ENCODE measurements around the gene ZNF341. TPM values are rescaled to one million over a fixed set of nuclear protein-coding genes. Genes with fewer than 3 reads are reported as not detected.
A peak's percentile ranks its signal among the peaks of the same experiment; 100 is the strongest.

The ZNF341 gene
- total and polyA plus RNA-seq, 9 of the 15 experiments (the other 6 are each of a cell fraction or from before 2014, with no cell fraction given) = 0.08 to 2.6 (median 1.0) TPM

GRCh38 chr20:33689973-33690372, 41.8 kb upstream of the ZNF341 start:
- POLR2A ChIA-PET = interaction anchor here (0.6 to 1.0 kb wide), 3 partner anchors 10 to 321 kb away, joined by 5 to 6 read pairs (median 5); no protein-coding TSS in a partner anchor
- Histone ChIP-seq H4K20me1 (replicated peaks; ENCODE audit: control insufficient read depth, insufficient read depth, low read length) (peaks cover 6% of the 10 kb centered on the region; the same call in 1 of the 2 replicates), H3K4me2 (ENCODE audit: insufficient read depth, low read length) (peak overlapping the region; percentile 22), H3K9me3 (replicated peaks; ENCODE audit: control insufficient read depth, insufficient read depth, low read depth, low read length) (no peaks in the 10 kb centered on the region), H3K9me1 (ENCODE audit: control insufficient read depth, insufficient read depth, low read length) (no peaks in the 10 kb centered on the region), H3K27ac (ENCODE audit: extremely low read depth, low read depth, low read length) (peak overlapping the region; percentile 9; the same call in 1 of the 3 replicates), H3K9ac (ENCODE audit: insufficient read depth in 1 of 2, low read depth in 2 of 2, low read length in 2 of 2) (no peak overlapping the region), H3K36me3 (ENCODE audit: control insufficient read depth, insufficient read depth, low read length) (no peaks in the 10 kb centered on the region), H3K27me3 (ENCODE audit: control insufficient read depth in 2 of 2, insufficient read depth in 2 of 2, low read length in 2 of 2) (no peaks in the 10 kb centered on the region), H3K79me2 (ENCODE audit: control insufficient read depth, insufficient read depth, low read length) (peaks cover 7% of the 10 kb centered on the region), H3K4me3 (no peak overlapping the region), H3K4me1 (replicated peaks in 1 of 2; ENCODE audit: control insufficient read depth in 2 of 2, insufficient read depth in 2 of 2, low read length in 2 of 2) (peaks cover 36 to 51% of the 10 kb centered on the region in 2 experiments), H2AFZ (ENCODE audit: low read depth, low read length) (no peak overlapping the region)
- peak; percentile 98 for FAIRE-seq
- DNase-seq (ENCODE audit: extremely low read depth in 1 of 4, low spot score in 3 of 4) = peak; percentile 57 to 92 (median 68)
- 0% methylated on average over 4 of the region's 4 CpGs for WGBS (ENCODE audit: insufficient coverage, low coverage, missing lambda C conversion rate)
- ATAC-seq = peak; percentile 50
- intact Hi-C loops (cut with micrococcal nuclease) = loop anchor here (1.0 to 5.0 kb wide), 3 partner anchors 19 to 122 kb away; partner anchors contain the start of genes CHMP4B and ZNF341
- BruUV-seq (replicated peaks) = no TSS peak
- in situ Hi-C loops (cut with MboI) = no loop called here
- CTCF ChIA-PET (ENCODE audit: low intra/inter-chr PET ratio) = no interaction called here
- TF ChIP-seq MAFK (IDR thresholded peaks at IDR 0.05; ENCODE audit: low read length) = peak; percentile 31; the same call in 1 of the 2 replicates
- peak; percentile 86 to 91; a peak in 3 of 4 replicates for TF ChIP-seq FOXK2 (conservative IDR thresholded peaks at IDR 0.05 in 1 of 2, IDR thresholded peaks at IDR 0.05 in 1 of 2; ENCODE audit: low read depth in 2 of 2)
- no peak for TF ChIP-seq ZNF511 (CRISPR knock-in tag; IDR thresholded peaks at IDR 0.05)
- TF ChIP-seq ZNF274 (IDR thresholded peaks at IDR 0.05; ENCODE audit: borderline replicate concordance, low read depth, low read length) = 0 out of 2 replicates have a peak, but pooled peaks have one; percentile 18
- no peak for TF ChIP-seq ZNF507 (tag; conservative IDR thresholded peaks at IDR 0.05)
- no peak for TF ChIP-seq HNRNPL (IDR thresholded peaks at IDR 0.05; ENCODE audit: low read depth, low read length)
- no peak for TF ChIP-seq ZKSCAN3 (CRISPR knock-in tag; IDR thresholded peaks at IDR 0.05)
- no peak for TF ChIP-seq ZNF449 (CRISPR knock-in tag; IDR thresholded peaks at IDR 0.05)
- no peak for TF ChIP-seq POLR2H (tag; IDR thresholded peaks at IDR 0.05; ENCODE audit: low read depth)
- TF ChIP-seq, protein P1, sequence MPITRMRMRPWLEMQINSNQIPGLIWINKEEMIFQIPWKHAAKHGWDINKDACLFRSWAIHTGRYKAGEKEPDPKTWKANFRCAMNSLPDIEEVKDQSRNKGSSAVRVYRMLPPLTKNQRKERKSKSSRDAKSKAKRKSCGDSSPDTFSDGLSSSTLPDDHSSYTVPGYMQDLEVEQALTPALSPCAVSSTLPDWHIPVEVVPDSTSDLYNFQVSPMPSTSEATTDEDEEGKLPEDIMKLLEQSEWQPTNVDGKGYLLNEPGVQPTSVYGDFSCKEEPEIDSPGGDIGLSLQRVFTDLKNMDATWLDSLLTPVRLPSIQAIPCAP (CRISPR knock-in tag; IDR thresholded peaks at IDR 0.05; ENCODE audit: borderline replicate concordance) = no peak
- TF ChIP-seq, protein P2, sequence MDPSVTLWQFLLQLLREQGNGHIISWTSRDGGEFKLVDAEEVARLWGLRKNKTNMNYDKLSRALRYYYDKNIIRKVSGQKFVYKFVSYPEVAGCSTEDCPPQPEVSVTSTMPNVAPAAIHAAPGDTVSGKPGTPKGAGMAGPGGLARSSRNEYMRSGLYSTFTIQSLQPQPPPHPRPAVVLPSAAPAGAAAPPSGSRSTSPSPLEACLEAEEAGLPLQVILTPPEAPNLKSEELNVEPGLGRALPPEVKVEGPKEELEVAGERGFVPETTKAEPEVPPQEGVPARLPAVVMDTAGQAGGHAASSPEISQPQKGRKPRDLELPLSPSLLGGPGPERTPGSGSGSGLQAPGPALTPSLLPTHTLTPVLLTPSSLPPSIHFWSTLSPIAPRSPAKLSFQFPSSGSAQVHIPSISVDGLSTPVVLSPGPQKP (CRISPR knock-in tag; IDR thresholded peaks at IDR 0.05) = no peak
- peak; percentile 80 for TF ChIP-seq MEF2A (IDR thresholded peaks at IDR 0.05; ENCODE audit: control insufficient read depth, low read depth, low read length)
- no peak for TF ChIP-seq KDM5B (IDR thresholded peaks at IDR 0.05; ENCODE audit: insufficient replicate concordance, low read depth, low read length)
- TF ChIP-seq, protein P3, sequence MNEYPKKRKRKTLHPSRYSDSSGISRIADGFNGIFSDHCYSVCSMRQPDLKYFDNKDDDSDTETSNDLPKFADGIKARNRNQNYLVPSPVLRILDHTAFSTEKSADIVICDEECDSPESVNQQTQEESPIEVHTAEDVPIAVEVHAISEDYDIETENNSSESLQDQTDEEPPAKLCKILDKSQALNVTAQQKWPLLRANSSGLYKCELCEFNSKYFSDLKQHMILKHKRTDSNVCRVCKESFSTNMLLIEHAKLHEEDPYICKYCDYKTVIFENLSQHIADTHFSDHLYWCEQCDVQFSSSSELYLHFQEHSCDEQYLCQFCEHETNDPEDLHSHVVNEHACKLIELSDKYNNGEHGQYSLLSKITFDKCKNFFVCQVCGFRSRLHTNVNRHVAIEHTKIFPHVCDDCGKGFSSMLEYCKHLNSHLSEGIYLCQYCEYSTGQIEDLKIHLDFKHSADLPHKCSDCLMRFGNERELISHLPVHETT (CRISPR knock-in tag; conservative IDR thresholded peaks at IDR 0.05 in 1 of 2, IDR thresholded peaks at IDR 0.05 in 1 of 2) = peak in 1 of 2 experiments; percentile 74; a peak in 2 of 4 replicates

Data from K562 (cell line).